Activated T-cell treated with anti-CD3 and anti-CD28 coated beads, Interleukin-2, amount 50 U/mL, for 48 hours (primary cell): ENCODE results near the gene EPS15.
"Not testable (repeated sequence)": the region's sequence is repeated elsewhere in the genome, so short reads cannot be mapped to it uniquely, and the experiment has no call there.

Experiments
- DNase-seq, 2 experiments: peaks; one replicate each; pipeline ENCODE4 v3.0.0-alpha.2; 2020

EPS15 gene

DNA sequence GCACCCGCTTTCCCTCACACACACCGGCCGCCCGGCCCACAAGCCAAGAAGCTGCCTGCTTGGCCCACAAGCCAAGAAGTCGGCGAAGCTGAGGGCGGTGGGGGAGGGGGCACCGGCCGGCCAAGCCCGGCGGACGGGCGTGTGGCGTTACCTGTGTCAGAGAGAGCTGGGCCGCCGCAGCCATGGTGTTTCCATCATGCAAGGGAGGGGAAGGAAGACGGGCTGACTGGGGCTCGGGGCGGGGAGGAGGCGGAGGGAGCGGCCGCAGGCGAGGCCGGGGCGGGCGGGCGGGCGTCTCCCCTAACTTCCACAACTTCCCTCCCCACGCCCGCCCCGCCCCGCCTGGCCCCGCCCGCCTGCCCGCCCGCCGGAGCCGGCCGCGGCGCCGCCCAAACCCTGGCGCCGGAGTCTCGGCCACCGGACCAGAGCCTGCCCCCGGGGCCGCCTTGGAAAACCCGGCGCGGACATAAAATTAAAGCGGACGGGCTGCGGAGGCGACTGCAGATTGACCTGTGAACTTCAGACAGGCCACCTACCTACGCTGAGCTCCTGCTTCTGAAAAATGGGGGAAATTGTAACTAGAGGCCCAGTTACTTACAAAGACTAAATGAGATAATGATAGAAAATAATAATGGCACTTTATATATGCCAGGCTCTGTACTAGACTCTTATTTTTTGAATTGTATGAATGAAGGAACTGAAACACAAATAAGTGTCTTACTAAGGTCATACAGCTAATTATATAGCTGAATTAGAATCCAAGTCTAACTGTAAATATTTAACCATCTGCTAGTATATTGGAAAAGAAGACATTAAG is at the start of gene EPS15:
TSS of gene EPS15 (minus strand) at position 219 of the 817 bp plus-strand sequence. CDS start at position 184, 35 bp downstream.
- DNase-seq, result peak; percentile 94 to 95

DNA sequence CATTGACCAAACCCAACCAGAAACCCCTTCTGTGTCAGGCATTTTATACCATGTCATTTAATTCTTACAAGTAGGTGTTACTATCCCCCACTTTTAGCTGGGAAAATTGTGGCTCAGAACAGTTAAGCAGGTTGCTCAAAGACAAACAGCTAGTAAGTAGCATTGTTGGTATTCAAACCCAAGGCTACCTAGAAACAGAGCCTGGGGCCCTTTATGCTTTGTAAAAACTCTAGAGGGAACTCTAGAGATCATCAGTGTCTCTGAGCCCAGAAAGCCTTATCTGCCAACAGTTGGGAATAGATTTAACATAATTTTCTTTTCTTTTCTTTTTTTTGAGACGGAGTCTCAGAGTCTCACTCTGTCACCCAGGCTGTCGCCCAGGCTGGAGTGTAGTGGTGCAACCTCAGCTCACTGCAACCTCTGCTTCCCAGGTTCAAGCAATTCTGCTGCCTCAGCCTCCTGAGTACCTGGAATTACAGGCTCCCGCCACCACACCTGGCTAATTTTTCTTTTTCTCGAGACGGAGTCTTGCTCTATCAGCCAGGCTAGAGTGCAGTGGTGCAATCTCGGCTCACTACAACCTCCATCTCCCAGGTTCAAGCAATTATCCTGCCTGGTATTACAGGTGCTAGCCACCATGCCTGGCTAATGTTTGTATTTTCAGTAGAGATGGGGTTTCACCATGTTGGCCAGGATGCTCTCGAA is 49.3 kb upstream of the EPS15 start:
- no peak for DNase-seq

DNA sequence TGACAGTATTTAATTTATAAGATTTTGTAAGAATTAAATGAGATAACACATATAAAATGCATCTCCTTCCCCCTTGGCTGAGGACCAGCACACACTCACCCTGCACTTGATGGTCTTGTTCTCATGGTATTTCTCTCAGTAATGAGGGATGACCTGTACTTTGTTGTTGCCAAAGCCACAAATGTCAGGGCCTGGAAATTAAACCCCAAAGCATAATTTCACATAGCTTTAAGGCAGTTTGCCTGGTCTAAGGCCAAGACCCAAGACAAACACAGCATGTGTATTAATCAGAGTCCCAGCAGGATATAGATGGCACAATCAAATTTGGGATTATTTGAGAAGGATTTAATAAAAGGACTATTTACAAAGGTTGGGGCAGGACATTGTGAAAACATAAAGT is 48.6 kb upstream of the EPS15 start:
- no peak for DNase-seq

DNA sequence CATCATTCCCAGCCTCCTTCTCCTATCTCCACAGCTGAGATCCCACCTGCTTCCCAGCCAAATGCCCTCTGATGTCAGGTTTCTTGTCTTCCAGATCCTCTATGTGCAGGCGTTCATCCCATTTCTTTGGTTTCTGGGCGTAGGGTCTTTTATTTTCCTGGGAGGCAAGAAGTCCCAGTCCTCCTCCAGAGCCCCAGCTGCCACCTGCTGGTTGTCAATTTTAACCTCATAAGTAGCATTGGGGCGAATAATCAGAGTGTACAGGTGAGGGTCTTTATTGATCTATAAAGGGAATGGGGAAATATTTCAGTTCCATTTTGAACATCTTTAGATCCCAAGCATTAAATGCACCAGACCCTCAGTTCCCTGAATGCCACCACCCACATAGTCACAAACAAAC is 47.2 kb upstream of the EPS15 start:
- DNase-seq, result no peak

DNA sequence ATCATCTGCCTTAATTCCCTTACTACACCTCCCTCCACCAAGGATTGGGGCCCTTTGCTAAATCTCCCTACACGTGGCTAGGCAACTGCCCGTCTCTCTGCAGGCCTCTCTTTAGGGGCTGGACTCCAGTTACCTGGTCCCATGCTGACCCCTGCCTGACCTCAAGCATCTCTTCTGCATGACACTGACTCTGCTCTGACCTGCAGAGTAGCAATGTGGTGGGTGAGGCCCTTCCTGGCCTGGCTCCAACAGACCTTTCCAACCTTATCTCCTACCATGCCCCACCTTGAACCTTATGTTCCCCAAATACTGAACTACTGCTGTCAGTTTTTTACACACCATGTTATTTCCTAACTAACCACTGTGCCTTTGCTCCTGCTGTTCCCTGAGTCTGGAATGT is 45.9 kb upstream of the EPS15 start:
- DNase-seq, result no peak

DNA sequence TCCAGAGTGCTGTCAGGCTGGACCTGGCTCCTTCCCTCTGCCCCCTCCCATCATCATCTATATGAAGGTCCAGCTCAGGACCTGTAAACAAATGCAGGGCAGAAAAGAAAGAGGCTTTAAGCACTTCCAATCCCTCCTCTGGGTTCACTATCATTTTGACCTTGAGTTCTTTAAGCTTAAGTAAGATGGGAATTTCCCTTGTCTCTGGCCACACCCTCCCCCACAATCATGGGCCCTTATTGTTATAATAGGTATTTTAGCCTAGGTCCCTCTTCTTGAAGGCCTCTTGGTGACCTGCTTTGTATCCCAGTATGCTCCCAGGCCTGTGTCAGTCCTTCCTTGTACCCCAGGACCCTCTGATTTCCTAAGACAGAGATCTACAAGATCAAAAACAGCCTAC is 45.1 kb upstream of the EPS15 start:
- no peak for DNase-seq

DNA sequence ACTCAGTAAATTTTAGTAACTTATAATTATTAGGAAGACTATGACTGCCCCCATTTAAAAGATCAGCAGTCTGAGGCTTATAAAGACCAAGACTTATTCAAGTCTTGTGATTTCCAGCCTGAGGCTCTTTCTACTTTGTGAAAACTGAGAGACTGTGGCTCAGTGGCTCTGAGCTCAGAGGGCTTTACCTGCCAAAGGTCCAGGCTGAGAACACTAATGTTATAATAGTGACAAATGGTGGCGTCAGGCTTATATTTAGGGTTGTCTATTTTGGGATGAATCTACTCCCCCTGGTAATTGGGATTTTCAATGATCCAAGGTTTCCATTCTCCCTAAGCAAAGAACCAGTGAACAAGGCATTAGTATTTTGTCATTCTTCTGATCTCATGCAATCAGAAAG is 42.6 kb upstream of the EPS15 start:
- DNase-seq, result no peak

DNA sequence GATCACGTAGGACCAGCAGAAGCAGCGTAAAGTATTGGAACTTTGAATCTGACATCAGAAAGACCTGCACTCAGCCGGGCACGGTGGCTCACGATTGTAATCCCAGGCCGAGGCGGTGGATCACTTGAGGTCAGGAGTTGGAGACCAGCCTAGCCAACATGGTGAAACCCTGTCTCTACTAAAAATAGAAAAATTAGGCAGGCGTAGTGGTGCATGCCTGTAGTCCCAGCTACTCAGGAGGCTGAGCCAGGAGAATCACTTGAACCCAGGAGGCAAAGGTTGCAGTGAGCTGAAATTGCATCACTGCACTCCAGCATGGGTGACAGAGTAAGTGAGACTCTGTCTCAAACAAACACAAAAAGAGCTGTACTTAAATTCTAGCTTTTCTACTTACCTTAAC is 41.8 kb upstream of the EPS15 start:
- not testable (repeated sequence) for DNase-seq

DNA sequence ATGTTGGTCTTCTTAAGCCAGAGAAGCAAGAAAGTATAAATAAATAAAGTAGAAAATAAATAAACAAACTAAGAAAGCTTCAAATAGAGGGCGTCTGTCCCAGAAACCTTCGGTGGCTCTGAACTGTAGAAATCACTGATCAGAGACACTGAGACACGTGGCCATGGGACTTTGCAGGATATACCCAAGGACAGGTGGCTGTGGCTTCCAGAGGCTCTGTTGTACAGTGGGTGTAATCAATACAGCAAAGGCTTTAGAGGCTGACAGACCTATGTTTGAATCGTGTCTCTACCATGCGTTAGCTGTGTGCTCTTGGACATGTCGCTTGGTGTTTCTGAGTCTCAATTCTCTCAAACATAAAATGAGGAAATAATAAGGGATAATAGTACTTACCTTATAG is 41.0 kb upstream of the EPS15 start:
- DNase-seq, result no peak

DNA sequence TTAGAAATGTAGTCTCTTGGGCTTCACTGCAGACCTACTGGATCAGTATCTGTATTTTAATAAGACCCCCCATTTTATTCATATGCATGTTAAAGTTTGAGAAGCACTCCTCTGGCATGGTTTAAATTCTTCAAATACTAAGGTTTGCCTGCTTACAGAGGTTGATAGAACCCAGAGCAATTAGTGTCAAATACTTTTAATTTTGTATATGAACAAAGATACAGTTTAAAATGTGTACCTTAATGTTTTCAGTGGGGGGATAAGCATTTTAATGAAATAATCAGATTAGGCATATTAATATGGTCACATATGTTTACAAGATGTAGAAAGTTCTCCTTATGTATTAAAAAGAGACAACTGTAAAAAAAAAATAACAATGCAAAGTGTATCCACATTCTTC is 40.4 kb upstream of the EPS15 start:
- DNase-seq, result no peak

DNA sequence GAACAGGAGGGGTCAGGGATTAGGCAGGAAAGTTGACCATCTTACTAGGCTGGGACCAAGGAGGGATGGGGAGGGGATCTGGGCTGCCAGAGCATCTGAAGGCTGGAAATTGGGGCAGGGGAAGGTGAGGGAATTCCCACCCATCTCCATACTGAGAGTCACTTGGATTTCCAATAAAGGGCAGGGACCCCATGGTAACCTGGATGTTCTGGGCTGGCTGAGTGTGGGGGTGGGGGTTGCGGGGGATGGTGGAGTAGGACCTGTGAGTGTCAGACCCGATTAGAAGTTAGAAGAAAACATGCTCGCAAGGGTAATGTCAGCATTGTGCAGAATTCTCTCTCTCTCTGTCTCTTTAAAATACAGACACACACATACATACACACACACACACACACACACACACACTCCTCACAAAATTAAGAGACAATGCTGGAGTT is 40.0 kb upstream of the EPS15 start:
- no peak for DNase-seq

DNA sequence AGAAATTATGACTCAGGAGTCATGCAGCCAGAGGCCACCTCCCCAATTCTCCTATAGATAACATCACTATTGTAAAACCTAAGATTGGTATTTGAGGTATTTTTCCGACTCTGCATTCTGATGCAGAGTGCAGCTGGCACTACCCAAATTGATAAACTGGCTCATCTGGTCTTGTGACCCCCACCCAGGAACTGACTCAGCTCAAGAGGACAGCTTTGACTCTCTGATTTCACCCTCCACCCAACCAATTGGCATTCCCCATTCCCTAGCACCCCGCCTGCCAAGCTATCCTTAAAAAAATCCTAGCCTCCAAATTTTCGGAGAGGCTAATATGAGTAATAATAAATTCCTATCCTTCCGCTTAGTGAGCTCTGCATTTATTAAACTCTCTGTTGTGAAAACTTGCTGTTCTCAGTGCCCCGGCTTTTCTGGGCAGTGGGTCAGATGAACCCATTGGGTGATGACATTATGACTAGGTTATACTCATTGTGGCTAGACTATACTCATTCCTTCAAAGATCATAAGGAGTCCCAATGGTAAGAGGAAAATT is 39.4 kb upstream of the EPS15 start:
- peak; percentile 37 to 42 for DNase-seq

DNA sequence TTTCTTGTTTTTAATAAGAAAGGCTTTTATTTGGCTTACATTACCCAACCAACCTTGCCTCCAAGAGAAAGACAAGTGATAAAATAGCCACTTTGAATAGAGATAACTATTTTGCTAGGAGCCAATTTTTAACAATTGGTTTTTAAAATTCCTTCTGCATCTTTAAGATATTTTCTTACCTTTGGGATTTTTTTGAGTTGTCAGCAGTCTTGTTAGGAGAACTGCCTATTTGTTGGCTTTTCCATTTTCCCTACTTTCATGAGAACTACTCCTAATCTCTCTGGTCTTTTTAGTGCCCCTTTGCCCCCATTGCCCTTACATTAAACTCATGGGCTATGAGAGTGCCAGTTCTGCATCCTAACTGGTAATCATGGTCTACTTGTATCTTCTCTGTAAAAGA is 38.1 kb upstream of the EPS15 start:
- DNase-seq, result no peak

DNA sequence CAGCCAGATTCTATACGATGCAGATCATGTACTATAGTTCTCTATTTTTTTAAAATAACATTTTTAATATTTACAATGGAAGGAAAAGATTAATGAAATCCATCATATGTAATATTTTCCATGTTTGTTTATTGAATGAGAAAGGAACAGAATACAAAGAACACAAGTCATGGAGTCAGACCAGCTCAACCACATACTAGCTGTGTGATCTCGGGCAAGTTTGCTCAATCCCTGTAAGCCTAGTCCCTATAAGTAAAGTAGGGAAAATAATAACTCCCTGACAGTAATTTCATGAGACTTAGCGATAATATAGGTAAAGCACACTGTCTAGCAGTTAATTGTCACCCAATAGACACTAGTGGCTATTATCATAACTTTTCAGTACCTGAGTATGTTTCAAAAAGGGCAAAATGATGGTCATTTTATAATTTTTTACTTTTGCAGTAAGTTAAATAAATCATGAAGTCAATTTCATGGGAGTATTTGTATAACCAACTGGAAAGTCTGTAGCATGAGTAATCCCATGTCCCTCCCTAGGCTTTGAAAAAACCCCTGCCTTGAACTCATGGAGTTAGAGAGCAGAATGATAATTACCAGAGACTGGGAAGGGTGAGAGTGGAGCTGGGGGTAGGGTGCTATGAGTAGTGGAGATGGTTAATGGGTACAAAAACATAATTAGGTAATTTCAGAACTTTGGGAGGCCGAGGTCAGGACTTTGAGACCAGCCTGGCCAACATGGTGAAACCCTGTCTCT is 37.0 kb upstream of the EPS15 start:
- no peak for DNase-seq

DNA sequence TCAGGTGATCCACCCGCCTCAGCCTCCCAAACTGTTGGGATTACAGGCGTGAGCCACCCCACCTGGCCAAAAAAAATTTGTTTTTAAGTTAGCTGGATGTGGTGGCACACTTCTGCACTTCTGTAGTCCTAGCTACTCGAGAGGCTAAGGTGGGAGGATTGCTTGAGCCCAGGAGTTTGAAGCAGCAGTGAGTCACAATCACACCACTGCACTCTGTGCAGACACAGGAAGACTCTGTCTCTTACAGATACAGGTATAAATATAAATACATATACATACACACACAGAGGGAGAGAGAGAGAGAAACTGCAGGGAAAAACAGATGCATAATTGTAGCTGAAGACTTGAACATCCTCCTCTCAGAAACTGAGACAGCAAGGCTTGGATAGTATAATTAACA is 34.8 kb upstream of the EPS15 start:
- no peak for DNase-seq

DNA sequence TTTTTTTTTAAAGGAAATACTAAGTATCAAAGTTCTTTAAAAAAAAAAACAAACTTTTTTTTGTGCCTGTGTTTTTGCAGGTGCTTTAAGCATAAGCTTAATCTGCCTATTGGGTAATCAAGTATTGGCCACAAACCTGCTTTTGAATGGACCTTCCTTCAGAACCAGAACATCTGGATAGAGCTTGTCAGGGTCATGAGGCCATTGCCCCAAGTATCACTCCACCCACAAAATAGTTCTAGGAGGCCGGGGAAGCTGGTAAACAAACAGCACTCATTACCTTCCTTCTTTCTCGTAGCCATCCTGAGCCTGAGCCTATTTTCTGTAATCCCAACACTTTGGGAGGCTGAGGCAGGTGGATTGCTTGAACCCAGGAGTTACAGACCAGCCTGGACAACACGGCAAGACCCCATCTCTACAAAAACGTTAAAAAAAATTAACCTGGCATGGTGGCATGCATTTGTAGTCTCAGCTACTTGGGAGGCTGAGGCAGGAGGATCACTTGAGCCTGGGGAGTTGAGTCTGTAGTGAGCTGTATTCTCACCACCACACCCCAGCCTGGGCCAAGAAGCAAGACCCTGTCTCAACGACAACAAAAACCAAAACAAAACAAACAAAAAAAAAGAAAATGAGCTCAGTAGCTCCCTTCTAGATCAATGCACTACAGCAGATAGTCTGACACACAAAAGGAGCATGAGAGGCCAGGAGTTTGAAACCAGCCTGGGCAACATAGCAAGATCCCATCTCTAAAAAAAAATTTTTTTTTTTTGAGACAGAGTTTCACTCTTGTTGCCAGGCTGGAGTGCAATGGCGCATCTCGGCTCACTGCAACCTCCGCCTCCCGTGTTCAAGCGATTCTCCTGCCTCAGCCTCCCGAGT is 34.1 kb upstream of the EPS15 start:
- no peak for DNase-seq

DNA sequence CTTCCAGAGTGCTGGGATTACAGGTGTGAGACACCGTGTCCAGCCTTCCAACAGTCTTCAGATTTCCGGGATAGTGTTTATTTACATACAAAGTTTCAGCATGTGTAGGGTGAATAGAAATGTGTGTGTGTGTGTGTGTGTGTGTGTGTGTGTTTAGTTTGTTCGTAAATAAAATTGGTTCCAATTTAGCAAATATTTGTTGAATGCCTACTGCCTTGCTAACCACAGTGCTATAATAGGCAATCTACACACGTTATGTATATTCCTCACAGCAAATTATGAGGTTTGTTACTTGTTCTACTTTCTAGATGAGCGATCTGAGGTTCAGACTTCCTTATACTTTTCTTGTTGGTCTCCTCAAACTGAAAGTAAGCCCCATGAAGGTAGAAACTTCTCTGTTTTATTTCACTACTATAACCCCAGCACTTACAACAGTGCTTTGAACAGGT is 32.8 kb upstream of the EPS15 start:
- no peak for DNase-seq

DNA sequence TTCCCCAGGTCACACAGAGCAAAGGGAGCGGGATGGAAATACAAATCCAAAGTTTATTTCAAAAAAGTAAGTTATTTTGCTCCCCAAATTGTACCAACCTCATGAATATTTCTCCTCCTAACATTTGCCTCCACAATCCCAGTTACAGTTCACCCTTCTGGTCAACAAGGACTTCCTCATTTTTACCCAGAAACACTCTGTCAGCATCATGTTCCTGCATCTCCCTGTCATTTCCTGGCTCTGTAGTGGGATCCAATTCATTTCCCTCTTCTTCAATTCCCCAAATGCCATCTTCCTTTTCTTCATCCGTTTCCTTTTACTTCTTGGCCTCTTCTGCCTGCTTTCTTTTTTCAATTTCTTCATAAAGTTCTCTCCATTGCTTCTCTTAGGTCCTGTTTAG is 32.0 kb upstream of the EPS15 start:
- no peak for DNase-seq

DNA sequence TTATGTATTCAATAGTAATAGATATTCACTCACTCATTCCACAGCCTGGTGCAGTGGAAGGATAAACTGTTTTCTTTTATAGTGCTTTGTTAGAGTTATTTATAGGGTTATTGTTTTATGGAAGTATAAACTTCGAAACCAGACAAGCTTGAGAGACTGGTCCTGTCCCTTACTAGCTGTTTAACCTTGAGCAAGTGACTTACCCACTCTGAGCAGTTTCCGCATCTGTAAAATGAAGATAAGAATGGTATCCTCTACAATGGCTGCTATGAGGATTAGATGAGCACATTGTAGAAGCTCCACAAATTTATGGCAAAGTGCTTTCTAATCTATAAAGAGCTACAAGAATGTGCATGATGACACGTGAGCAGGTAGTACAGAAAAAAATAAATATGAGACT is 30.8 kb upstream of the EPS15 start:
- DNase-seq, result no peak

DNA sequence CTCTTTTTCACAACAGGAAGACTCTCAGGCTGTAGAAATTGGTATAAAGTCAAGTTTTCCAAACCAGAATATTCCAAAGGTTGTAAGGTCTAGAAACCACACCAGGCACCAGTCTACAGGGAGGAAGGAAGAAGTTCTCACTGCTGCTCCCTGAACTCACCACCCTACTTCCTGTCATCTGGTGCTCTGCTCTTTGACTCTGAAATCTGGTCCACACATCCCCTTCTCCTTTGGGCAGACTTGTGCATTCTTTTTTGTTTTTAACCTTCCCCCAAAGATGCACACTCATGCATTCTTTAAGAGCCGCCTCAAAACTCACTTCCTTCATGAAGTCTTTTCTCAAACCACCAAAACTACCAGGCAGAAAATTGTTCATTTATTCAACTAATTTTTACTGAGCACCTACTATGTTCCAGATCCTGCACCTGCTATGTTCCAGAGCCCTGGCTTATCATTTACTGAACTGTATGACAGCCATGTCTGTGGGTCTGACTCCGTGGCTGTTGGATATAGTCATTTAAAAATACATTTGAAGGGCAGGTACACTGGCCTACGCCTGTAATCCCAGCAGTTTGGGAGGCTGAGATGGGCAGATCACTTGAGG is 30.1 kb upstream of the EPS15 start:
- DNase-seq, result no peak

DNA sequence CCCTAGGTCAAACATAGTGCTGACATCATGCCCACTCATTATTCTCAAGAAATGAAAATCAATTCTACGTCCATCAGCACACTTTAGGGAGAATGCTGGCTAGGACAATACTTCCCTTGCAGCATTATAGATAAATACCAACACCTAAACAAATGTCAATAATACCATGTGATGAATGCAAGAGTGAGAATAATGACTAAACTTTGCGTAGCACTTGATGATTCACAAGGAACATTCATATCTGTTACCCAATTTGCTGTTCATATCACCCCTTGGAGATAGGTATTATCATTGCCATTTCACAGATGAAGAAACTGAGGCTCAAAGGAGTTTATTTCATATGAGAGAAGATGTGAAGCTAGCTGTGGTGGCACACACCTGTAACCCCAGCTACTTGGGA is 24.8 kb upstream of the EPS15 start:
- no peak for DNase-seq
